ENCODE data around the gene TBC1D1. TPM values are rescaled to one million over a fixed set of nuclear protein-coding genes. Genes with fewer than 3 reads are reported as not detected.

The TBC1D1 gene
- polyA plus RNA-seq, 6 donors from 2014 or later, result 44.3 to 89.6 (median 62.5) TPM

DNA sequence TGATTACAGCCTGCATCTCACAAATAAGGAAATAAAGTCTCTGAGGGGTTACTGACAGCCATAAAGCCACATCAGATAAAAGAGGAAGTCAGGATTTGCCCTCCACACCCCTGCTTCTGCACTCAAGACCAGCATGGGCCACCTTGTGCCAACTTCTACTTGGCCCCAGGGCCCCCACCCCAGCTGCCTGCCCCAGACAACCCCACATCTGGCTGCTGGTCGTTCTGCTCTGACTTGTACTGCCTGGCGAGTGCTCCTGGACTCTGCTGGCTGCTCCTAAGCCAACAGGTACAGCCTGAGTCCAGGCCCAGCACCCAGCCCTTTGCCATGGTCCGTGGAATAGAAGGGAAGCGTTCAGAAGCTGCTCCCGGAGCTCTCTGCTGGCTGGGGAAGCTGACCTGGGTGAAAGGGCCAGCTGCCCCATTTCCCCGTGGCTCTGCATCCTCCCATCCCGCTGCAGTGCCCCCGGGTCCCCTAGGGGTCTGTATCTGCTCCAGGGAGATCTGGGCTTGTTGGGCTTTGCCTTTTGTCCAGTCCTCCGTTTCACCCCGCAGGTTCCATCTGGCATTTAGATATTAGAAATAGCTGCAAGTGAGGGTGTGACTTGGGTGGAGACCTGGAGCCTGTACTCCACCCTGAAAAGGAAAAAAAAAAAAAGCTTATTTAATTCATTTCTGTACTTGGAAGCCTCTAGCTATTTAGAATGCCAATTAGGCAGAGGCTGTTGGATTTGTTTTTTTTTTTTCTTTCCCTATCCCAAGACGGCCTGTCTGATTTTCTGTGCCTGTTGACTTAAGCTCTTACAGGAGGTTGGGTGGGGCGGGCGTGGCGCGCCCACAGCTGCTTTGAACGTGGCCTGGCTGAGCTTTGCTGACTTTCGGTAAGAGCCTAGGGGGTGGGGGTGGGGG is 264.1 kb downstream of the TBC1D1 start:
- Mint-ChIP-seq H3K36me3 (no peaks in the 10 kb centered on the region), H3K4me1 (peaks cover 19 to 27% (median 20%) of the 10 kb centered on the region in 3 donors), H3K9me3 (no peaks in the 10 kb centered on the region), H3K4me3 (peak overlapping the region in 7 of 8 donors; percentile 26 to 77 (median 68)), H3K27ac (peak overlapping the region in 2 of 6 donors; percentile 29 to 66), H3K27me3 (no peaks in the 10 kb centered on the region)
- ATAC-seq (ENCODE audit: low read depth in 2 of 2), result peak; percentile 84 to 94
- peak; percentile 46 for DNase-seq

DNA sequence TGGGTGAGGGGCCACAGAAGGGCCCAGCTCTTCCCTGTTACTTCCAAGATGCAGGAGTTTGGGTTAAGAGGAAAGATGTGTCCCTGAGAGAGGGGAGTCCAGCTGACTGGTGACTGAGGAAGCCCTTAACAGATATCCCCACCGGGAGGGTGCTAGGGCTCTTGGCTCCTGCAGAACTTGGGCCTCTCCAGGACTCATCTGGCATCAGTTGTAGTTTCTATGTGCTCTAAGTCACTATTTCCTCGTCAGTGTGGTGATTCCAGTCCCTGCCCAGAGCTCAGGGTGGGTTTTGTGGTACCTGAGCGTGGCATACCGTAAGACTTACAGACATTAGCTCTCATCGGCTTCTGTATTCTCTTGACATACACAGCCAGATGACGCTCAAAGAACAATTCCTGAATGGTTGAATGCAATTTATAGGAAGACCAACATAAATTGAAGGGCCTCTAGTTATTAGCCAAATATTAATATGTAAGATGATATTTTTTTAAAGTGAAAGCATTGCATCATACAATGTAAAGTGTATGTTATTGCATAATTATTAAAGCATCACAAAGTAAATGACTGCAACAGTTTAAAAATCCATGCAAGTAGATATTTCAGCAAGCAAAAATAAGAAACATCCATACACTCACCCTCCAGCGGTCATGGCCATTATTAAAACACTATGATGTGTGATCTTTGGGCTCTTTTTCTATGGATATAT is 264.9 kb downstream of the TBC1D1 start:
- H3K36me3 Mint-ChIP-seq, result no peaks in the 10 kb centered on the region
- H3K27ac Mint-ChIP-seq, result peak overlapping the region in 1 of 6 donors; percentile 63
- ATAC-seq (ENCODE audit: low read depth in 2 of 2), result no peak
- H3K4me3 Mint-ChIP-seq, result peak overlapping the region in 3 of 8 donors; percentile 7 to 36 (median 21)
- H3K27me3 Mint-ChIP-seq, result no peaks in the 10 kb centered on the region
- peaks cover 19 to 28% (median 21%) of the 10 kb centered on the region in 3 donors for H3K4me1 Mint-ChIP-seq
- no peaks in the 10 kb centered on the region for H3K9me3 Mint-ChIP-seq
- DNase-seq, result no peak

DNA sequence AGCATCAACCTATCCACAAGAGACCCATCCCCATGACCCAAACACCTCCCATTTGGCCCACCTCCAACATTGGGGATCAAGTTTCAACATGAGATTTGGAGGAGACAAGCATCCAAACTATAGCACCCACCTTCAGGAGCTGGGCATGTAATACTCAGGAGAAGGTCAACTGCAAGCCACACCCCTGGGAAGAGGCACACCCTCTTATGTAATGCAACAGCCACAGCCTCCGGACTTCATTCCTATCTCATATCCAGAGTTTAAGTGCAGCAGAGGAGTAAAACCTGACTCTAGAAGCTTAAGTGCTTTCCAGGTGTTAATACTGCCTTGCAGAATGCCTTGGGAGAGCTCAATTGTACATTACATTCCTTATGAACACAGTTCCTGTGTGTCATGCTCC is 266.7 kb downstream of the TBC1D1 start:
- peak overlapping the region in 1 of 6 donors; percentile 27 for H3K27ac Mint-ChIP-seq
- H3K4me1 Mint-ChIP-seq, result peaks cover 24 to 32% (median 26%) of the 10 kb centered on the region in 3 donors
- no peak for ATAC-seq (ENCODE audit: low read depth in 2 of 2)

DNA sequence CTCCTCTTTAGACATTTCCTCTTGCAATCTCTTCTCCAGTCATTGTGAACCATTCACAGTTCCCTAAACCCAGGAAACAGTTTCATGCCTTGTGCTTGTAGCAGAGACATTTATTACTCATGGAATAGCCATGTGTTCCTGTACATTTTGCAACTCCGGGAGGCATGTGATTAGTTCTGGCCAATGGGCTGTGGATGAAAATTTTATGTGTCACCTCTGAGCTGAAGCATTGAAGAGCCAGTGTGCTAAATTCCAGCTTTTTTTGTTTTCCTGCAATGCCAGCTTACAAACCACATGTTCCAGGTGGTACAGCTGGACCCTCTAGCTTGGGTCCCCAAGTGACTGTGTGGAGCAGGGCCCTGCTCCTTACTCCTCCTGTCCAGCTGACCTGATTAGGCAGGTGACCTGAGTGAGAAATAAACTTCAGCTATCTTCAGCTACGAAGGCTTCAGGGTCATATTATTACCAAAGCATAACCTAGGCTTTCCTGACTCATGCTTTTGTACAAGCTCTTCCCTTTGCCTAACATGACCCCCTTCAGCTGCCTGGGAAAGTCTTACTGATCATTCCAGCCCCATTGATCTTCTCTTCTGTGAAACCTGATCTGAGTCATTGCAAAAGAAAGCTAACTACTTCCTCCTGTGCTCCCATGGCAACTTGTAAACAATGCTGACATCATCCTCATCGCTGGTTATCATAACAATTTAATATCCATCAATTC is 269.8 kb downstream of the TBC1D1 start:
- no peaks in the 10 kb centered on the region for H3K36me3 Mint-ChIP-seq
- H3K4me1 Mint-ChIP-seq, result peaks cover 5 to 8% (median 6%) of the 10 kb centered on the region in 3 donors
- peaks cover 0 to 3% (median 0%) of the 10 kb centered on the region in 7 donors for H3K9me3 Mint-ChIP-seq
- DNase-seq (peak; percentile 41), ATAC-seq (ENCODE audit: low read depth in 2 of 2) (peak; percentile 90)
- no peak overlapping the region for H3K4me3 Mint-ChIP-seq
- peak overlapping the region in 4 of 6 donors; percentile 29 to 86 (median 70) for H3K27ac Mint-ChIP-seq
- no peaks in the 10 kb centered on the region for H3K27me3 Mint-ChIP-seq

More for the DNA sequence above, 266.7 kb downstream of the TBC1D1 start:
- no peaks in the 10 kb centered on the region for H3K36me3 Mint-ChIP-seq
- no peak for DNase-seq
- H3K9me3 Mint-ChIP-seq, result no peaks in the 10 kb centered on the region
- no peak overlapping the region for H3K4me3 Mint-ChIP-seq
- H3K27me3 Mint-ChIP-seq, result no peaks in the 10 kb centered on the region

DNA sequence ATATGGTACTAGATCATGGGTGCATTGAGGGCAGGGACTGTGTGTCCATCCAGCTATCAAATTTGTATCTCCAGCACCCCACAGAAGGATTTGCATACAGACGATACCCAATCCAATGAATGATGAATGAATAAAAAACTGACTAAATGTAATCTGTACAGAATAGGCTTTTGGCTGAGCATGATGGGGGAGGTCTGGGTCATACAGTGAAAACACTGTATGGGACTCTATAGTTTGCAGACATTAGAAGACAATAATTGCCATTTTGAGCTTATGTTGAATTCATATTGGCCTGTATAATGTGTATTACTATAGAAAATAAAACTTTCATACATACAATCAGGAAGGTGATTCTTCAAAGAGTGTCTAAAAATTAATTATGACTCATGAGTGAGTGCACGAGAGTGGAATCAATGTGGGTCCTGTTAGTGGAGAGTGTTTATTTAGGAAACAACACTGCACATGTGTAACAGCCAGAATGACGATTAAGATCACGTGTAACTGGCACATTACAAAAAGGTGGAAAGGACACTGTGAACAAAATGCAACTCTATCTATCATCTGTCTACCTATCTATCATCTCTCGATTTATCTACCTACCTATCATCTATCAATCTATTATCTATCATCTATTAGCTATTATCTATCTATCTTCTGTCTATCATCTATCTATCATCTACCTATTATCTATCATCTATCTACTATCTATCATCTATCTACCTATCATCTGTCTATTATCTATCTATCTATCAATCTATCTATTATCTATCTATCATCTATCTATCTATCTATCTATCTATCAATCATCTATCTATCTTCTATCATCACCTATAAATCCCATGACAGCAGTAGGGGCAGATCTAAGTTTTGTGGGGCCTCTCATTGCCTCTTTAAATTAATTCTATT is 270.6 kb downstream of the TBC1D1 start:
- DNase-seq (no peak), ATAC-seq (ENCODE audit: low read depth in 2 of 2) (no peak)
- no peaks in the 10 kb centered on the region for H3K36me3 Mint-ChIP-seq
- H3K4me1 Mint-ChIP-seq, result peaks cover 5% of the 10 kb centered on the region in 3 donors
- H3K9me3 Mint-ChIP-seq, result peaks cover 0 to 3% (median 0%) of the 10 kb centered on the region in 7 donors
- H3K27ac Mint-ChIP-seq, result peak overlapping the region in 4 of 6 donors; percentile 10 to 75 (median 55)
- H3K27me3 Mint-ChIP-seq, result peaks cover 0 to 6% (median 0%) of the 10 kb centered on the region in 3 donors
- no peak overlapping the region for H3K4me3 Mint-ChIP-seq

DNA sequence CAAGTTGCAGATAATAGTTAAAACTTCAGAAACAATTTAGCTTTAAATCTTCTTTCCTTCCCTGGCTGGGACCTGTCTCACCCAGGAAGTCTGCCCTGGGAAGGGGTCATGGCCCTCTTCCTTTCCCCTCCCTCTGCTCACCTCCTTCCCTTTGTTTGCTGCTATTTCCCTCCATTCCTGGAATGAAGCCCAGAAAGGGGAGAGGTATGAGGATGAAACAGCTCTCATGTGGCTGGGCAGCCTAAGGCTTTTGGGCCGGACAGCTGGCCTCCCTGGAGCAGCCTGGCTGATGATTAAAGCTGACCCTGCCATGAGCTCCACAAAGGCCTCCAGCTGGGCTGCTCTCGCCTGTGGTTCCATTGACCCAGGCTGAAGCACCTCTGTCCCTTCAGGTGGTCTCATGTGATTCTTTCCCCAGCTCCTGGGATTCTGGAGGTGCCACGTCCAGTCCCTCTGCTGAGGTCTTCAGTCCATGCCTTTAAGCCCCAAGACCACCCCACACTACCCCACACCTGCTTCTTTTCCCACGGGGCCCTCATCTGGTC is 271.4 kb downstream of the TBC1D1 start:
- peaks cover 0 to 12% (median 0%) of the 10 kb centered on the region in 3 donors for H3K27me3 Mint-ChIP-seq
- peak overlapping the region in 2 of 6 donors; percentile 28 to 75 for H3K27ac Mint-ChIP-seq
- no peak overlapping the region for H3K4me3 Mint-ChIP-seq
- peaks cover 0 to 3% (median 0%) of the 10 kb centered on the region in 7 donors for H3K9me3 Mint-ChIP-seq
- no peak for ATAC-seq (ENCODE audit: low read depth in 2 of 2)
- peaks cover 5 to 11% (median 5%) of the 10 kb centered on the region in 3 donors for H3K4me1 Mint-ChIP-seq
- H3K36me3 Mint-ChIP-seq, result no peaks in the 10 kb centered on the region
- no peak for DNase-seq

DNA sequence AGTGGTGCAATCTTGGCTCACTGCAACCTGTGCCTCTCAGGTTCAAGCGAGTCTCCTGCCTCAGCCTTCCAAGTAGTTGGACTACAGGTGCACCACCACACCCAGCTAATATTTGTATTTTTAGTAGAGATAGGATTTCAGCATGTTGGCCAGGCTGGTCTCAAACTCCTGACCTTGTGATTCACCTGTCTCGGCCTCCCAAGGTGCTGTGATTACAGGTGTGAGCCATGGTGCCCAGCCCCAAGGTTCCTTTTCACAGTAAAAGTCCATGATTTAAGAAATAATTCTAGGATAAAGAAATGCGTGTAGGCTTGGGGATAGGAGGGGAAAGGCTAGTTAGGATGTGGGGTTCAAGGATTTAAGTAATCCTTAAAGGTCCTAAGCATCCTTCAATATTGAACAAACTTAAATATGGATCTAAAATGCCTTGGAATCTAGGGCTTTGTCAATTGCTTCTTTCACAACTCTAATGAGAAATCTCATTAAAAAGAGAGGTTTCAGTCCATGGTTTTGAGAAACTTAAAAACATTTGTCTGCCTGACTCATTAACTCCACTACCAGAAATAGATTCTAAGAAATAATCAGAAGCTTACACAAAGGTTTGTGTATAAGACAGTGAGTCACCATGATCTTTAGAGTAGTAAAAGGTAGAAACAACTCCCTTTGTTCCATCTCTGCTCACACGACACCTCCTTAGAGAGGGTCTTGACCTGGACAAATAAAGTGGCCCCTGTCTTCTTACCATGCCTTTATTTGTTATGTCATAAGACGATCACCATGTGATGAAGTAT is 272.5 kb downstream of the TBC1D1 start:
- peaks cover 0 to 3% (median 0%) of the 10 kb centered on the region in 7 donors for H3K9me3 Mint-ChIP-seq
- H3K4me3 Mint-ChIP-seq, result no peak overlapping the region
- DNase-seq, result no peak
- H3K27ac Mint-ChIP-seq, result peak overlapping the region in 2 of 6 donors; percentile 37 to 40
- H3K27me3 Mint-ChIP-seq, result peaks cover 0 to 12% (median 0%) of the 10 kb centered on the region in 3 donors
- H3K36me3 Mint-ChIP-seq, result no peaks in the 10 kb centered on the region
- peaks cover 5 to 11% (median 5%) of the 10 kb centered on the region in 3 donors for H3K4me1 Mint-ChIP-seq
- no peak for ATAC-seq (ENCODE audit: low read depth in 2 of 2)

DNA sequence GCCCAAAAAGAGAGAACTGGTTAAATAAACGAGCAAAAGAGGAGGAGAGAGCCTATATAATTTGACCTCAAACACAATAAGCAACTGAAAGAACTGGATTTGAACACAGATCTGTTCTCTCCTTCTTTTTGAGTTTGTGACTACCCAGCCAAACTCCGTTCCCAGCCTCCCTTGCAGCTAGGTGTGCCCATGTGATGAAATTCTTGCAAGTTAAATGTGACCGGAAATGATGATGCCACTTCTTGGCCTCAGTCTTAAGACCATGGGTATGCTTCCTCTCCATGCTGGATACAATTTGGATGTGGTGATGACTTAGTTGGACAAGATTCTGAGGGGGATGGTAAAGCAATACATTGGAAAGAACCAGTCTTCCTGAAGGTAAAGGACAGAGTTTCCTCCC is 273.5 kb downstream of the TBC1D1 start:
- no peak for DNase-seq
- no peak overlapping the region for H3K27ac Mint-ChIP-seq
- peaks cover 0 to 12% (median 0%) of the 10 kb centered on the region in 3 donors for H3K27me3 Mint-ChIP-seq
- no peaks in the 10 kb centered on the region for H3K36me3 Mint-ChIP-seq
- no peak for ATAC-seq (ENCODE audit: low read depth in 2 of 2)
- H3K9me3 Mint-ChIP-seq, result peaks cover 0 to 3% (median 0%) of the 10 kb centered on the region in 7 donors
- no peak overlapping the region for H3K4me3 Mint-ChIP-seq
- peaks cover 5 to 11% (median 5%) of the 10 kb centered on the region in 3 donors for H3K4me1 Mint-ChIP-seq

DNA sequence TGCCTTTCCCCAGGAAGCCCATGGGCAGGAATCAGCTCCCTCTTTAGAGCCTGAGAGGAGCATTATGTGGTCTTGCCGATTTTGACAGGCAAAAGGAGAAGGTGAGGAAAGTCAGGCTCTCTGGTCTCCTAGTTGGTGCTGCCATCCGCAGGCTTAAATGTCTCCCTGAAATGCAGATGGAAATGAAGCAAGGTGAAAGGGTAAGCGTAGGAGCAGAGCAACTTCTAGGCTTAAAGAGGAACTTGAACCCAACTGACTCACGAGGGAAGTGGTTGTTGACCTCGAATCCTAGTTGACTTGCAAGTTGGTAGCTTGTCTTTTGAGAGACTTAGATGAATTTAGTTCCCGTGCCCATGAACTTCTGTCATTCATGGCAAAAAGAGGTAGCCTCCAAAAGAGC is 275.2 kb downstream of the TBC1D1 start:
- peaks cover 0 to 3% (median 0%) of the 10 kb centered on the region in 7 donors for H3K9me3 Mint-ChIP-seq
- no peaks in the 10 kb centered on the region for H3K36me3 Mint-ChIP-seq
- no peak overlapping the region for H3K27ac Mint-ChIP-seq
- peaks cover under 1 to 6% (median 1%) of the 10 kb centered on the region in 3 donors for H3K4me1 Mint-ChIP-seq
- H3K4me3 Mint-ChIP-seq, result no peak overlapping the region
- peaks cover 0 to 12% (median 0%) of the 10 kb centered on the region in 3 donors for H3K27me3 Mint-ChIP-seq
- DNase-seq (no peak), ATAC-seq (ENCODE audit: low read depth in 2 of 2) (no peak)

DNA sequence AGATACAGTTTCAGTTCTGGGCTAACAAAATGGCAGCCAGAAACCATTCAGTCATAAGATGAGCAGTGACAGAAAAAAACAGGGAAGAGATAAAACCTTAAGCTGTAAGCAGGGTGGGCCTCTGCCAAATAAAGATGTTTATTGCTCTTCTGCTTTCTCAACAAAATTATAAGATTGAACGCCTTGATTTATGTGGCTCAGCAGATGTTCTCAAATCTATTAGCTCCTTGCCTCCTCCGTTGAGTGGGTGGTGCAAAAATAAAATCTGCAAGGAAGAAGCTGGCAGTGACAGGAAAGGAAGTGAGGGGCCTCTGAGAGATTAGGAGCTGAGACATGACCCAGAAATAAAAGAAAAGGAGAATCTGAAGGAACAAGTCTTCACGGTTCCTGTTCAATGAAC is 275.9 kb downstream of the TBC1D1 start:
- no peak for DNase-seq
- Mint-ChIP-seq H3K27me3 (peaks cover 0 to 14% (median under 1%) of the 10 kb centered on the region in 3 donors), H3K36me3 (no peaks in the 10 kb centered on the region), H3K4me1 (peaks cover 0 to 5% (median 0%) of the 10 kb centered on the region in 3 donors), H3K4me3 (no peak overlapping the region), H3K27ac (no peak overlapping the region), H3K9me3 (peaks cover 0 to 3% (median 0%) of the 10 kb centered on the region in 7 donors)
- no peak for ATAC-seq (ENCODE audit: low read depth in 2 of 2)

DNA sequence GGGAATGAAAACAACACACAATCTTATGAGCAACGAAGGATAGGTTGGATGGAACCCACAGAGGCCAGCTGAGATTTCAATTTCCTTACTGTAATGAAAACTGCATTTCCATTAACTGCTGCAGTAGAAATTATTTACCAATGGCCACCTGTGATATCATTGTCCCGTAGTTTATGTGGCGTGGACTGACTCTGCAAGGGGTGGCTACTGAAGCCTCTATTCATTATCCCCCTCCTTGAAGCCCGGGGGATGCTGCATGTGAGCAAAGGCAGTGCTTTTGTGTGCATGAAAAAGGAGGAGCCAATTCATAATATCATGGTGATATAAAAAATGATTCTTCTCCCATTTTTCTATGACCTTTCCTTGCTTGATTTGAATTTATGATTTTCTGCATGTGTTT is 277.1 kb downstream of the TBC1D1 start:
- Mint-ChIP-seq H3K9me3 (peaks cover 0 to 3% (median 0%) of the 10 kb centered on the region in 7 donors), H3K4me3 (no peak overlapping the region), H3K36me3 (no peaks in the 10 kb centered on the region), H3K27me3 (peaks cover 0 to 22% (median 6%) of the 10 kb centered on the region in 3 donors), H3K4me1 (peaks cover 0 to 5% (median 0%) of the 10 kb centered on the region in 3 donors), H3K27ac (no peak overlapping the region)
- ATAC-seq (ENCODE audit: low read depth in 2 of 2), result no peak
- DNase-seq, result no peak

Data from naive B cell (primary cell).